Esophagus squamous epithelium (tissue), 5 donors: Measurements from ENCODE around the gene GRAMD2B. TPM values are rescaled to one million over a fixed set of nuclear protein-coding genes. Genes with fewer than 3 reads are reported as not detected.

Experiments used
- DNase-seq: peaks from one replicate; lab custom pipeline; 2025; lab: John Stamatoyannopoulos, UW
- H3K27ac ChIP-seq, 4 donors: fragments of 200-600 bp; sonication (generic); one replicate each; pipeline ENCODE4 v1.5.1; 2016 to 2019; ENCODE audit warnings: mild to moderate bottlenecking in 1 of 4
- H3K27me3 ChIP-seq, 4 donors: fragments of 200-600 bp; sonication (generic); 1 replicate in 3 of 4; 2 replicates in 1 of 4; pipeline versions ENCODE4 v1.5.1 to v1.6.0; 2017 to 2021; ENCODE audit warnings: antibody characterized with exemption in 1 of 4
- H3K36me3 ChIP-seq, 3 donors: fragments of 200-600 bp; sonication (generic); one replicate each; pipeline ENCODE4 v1.5.1; 2016 to 2019
- H3K4me1 ChIP-seq, 3 donors: fragments of 200-600 bp; sonication (generic); one replicate each; pipeline ENCODE4 v1.5.1; 2017 to 2019
- H3K4me3 ChIP-seq, 4 donors: fragments of 200-600 bp; sonication (generic); 1 replicate in 3 of 4; 2 replicates in 1 of 4; pipeline ENCODE4 v1.5.1; 2016 to 2019; ENCODE audit warnings: mild to moderate bottlenecking in 2 of 4, moderate library complexity in 1 of 4
- H3K9me3 ChIP-seq, 3 donors: fragments of 200-600 bp; sonication (generic); one replicate each; pipeline ENCODE4 v1.5.1; 2016 to 2019
- POLR2A ChIP-seq, 4 donors: fragments of 450-650 bp; IDR thresholded peaks; one replicate each; pipeline ENCODE4 v1.6.1; 2017; ENCODE audit warnings: antibody characterized with exemption in 4 of 4, mild to moderate bottlenecking in 4 of 4, moderate library complexity in 3 of 4
- WGBS, 2 donors: methylation state at CpG; one replicate each; pipeline ENCODE4 v1.1.5; 2018; 5-methylcytosine and 5-hydroxymethylcytosine counted together
- intact Hi-C: fragments of 100-400 bp; cut with DNase I; formaldehyde crosslinking; loops from one replicate; pipeline ENCODE4 v1.15.0; 2022
- total RNA-seq, 4 donors: library from RNA; depleted of rRNA; stranded (reverse); fragments of >200 nt; gene quantifications; one replicate each; pipeline ENCODE4 v1.1.0, GENCODE V29; 2016
- TF ChIP-seq, protein P1 (sequence below), 6 experiments: fragments of 450-650 bp in 4 of 6; fragments of 200-600 bp in 2 of 6; sonication (generic) in 2 of 6; IDR thresholded peaks; one replicate each; pipeline ENCODE4 v1.5.1; 2016 to 2019; ENCODE audit warnings: antibody characterized with exemption in 6 of 6, mild to moderate bottlenecking in 4 of 6, moderate library complexity in 4 of 6
- donor health status: DM: yes; HTN: yes; CAD: no.

The GRAMD2B gene
- total RNA-seq, 4 donors from 2014 or later = 10.2 to 29.0 (median 15.8) TPM

DNA sequence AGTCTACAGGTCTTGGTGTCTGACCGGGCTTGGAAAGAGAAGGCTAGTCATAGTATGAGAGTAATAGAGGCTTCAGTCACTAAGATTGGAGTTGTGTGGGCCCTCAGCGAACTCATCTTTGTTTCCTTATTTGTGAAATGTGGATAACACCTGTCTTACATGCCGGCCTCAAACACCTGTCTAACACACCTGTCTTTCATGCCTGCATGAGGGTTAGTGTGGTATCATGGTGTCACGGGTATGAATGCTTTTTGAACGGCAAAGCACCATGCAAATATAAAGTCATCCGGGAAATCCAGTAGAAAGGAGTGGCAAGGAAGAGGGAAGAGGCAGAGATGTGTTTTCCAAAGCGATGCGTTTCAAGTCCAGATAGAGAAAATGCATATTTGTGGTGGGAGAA, 25.5 kb downstream of the GRAMD2B start:
- 79 to 83% methylated on average over 8 of the region's 8 CpGs for WGBS, 2 donors
- H3K27me3 ChIP-seq = no peaks in the 10 kb centered on the region
- H3K4me1 ChIP-seq = peaks cover 0 to 38% (median 0%) of the 10 kb centered on the region in 3 donors
- intact Hi-C loops = no loop called here
- peaks cover 0 to 29% (median 0%) of the 10 kb centered on the region in 3 donors for H3K36me3 ChIP-seq
- no peak for DNase-seq
- H3K27ac ChIP-seq = no peak overlapping the region
- H3K4me3 ChIP-seq = no peak overlapping the region
- TF ChIP-seq, protein P1, sequence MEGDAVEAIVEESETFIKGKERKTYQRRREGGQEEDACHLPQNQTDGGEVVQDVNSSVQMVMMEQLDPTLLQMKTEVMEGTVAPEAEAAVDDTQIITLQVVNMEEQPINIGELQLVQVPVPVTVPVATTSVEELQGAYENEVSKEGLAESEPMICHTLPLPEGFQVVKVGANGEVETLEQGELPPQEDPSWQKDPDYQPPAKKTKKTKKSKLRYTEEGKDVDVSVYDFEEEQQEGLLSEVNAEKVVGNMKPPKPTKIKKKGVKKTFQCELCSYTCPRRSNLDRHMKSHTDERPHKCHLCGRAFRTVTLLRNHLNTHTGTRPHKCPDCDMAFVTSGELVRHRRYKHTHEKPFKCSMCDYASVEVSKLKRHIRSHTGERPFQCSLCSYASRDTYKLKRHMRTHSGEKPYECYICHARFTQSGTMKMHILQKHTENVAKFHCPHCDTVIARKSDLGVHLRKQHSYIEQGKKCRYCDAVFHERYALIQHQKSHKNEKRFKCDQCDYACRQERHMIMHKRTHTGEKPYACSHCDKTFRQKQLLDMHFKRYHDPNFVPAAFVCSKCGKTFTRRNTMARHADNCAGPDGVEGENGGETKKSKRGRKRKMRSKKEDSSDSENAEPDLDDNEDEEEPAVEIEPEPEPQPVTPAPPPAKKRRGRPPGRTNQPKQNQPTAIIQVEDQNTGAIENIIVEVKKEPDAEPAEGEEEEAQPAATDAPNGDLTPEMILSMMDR (IDR thresholded peaks at IDR 0.05) = no peak
- no peak for TF ChIP-seq POLR2A (IDR thresholded peaks at IDR 0.05)
- no peaks in the 10 kb centered on the region for H3K9me3 ChIP-seq

GRCh38 chr5:126449751-126450271, 26.6 kb downstream of the GRAMD2B start:
- peak overlapping the region in 3 of 4 donors; percentile 9 to 16 (median 12) for H3K4me3 ChIP-seq
- peaks cover 0 to 38% (median 0%) of the 10 kb centered on the region in 3 donors for H3K4me1 ChIP-seq
- H3K27ac ChIP-seq = peak overlapping the region; percentile 20 to 83 (median 65)
- TF ChIP-seq, protein P1 (IDR thresholded peaks at IDR 0.05) = no peak
- peak in 2 of 4 donors; percentile 21 to 51 for TF ChIP-seq POLR2A (IDR thresholded peaks at IDR 0.05)
- intact Hi-C loops = no loop called here
- H3K27me3 ChIP-seq = no peaks in the 10 kb centered on the region
- no peak for DNase-seq
- 15 to 32% methylated on average over 8 of the region's 8 CpGs for WGBS, 2 donors
- no peaks in the 10 kb centered on the region for H3K9me3 ChIP-seq
- H3K36me3 ChIP-seq = peaks cover 0 to 25% (median 0%) of the 10 kb centered on the region in 3 donors

- Histone ChIP-seq H3K4me3 (peak overlapping the region in 2 of 4 donors; percentile 9 to 16), H3K36me3 (peaks cover 0 to 20% (median 0%) of the 10 kb centered on the region in 3 donors), H3K9me3 (no peaks in the 10 kb centered on the region), H3K27me3 (no peaks in the 10 kb centered on the region), H3K27ac (peak overlapping the region; percentile 20 to 83 (median 65)), H3K4me1 (peaks cover 0 to 38% (median 0%) of the 10 kb centered on the region in 3 donors)
- intact Hi-C loops = no loop called here
- TF ChIP-seq, protein P1 (IDR thresholded peaks at IDR 0.05) = no peak
- no peak for TF ChIP-seq POLR2A (IDR thresholded peaks at IDR 0.05)
- no peak for DNase-seq
- 78 to 85% methylated on average over 5 of the region's 5 CpGs for WGBS, 2 donors
These were observed 27.1 kb downstream of the GRAMD2B start for GRCh38 chr5:126450346-126450745.

DNA sequence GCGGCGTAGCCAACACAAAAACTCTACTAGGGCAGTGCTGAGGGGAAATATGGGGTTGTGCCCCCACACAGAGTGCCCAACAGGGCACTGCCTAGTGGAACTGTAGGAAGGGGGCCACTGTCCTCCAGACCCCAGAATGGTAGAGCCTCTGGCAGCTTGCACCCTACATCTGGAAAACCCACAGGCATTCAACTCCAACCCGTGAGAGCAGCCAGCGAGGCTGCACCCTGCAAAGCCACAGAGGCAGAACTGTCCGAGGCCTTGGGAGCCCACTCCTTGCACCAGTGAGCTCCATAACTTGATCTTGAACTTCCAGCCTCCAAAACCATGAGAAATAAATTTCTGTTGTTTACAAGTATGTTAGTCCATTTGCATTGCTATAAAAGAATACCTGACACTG, 27.7 kb downstream of the GRAMD2B start:
- Histone ChIP-seq H3K9me3 (no peaks in the 10 kb centered on the region), H3K27me3 (no peaks in the 10 kb centered on the region), H3K36me3 (peaks cover 0 to 15% (median 0%) of the 10 kb centered on the region in 3 donors), H3K27ac (peak overlapping the region in 1 of 4 donors; percentile 83), H3K4me1 (peaks cover 0 to 35% (median 0%) of the 10 kb centered on the region in 3 donors), H3K4me3 (no peak overlapping the region)
- no peak for TF ChIP-seq POLR2A (IDR thresholded peaks at IDR 0.05)
- TF ChIP-seq, protein P1 (IDR thresholded peaks at IDR 0.05) = no peak
- DNase-seq = no peak
- intact Hi-C loops = no loop called here
- 71 to 72% methylated on average over 5 of the region's 5 CpGs for WGBS, 2 donors

- WGBS, 2 donors = 79 to 100% methylated on average over 1 of the region's 1 CpG
These were observed 29.3 kb downstream of the GRAMD2B start for GRCh38 chr5:126452477-126452876.

More at GRCh38 chr5:126452477-126452876, 29.3 kb downstream of the GRAMD2B start:
- TF ChIP-seq, protein P1 (IDR thresholded peaks at IDR 0.05) = no peak
- no peak for TF ChIP-seq POLR2A (IDR thresholded peaks at IDR 0.05)
- intact Hi-C loops = no loop called here
- Histone ChIP-seq H3K36me3 (peaks cover 0 to 19% (median 0%) of the 10 kb centered on the region in 3 donors), H3K27ac (no peak overlapping the region), H3K4me3 (no peak overlapping the region), H3K27me3 (no peaks in the 10 kb centered on the region), H3K4me1 (peaks cover 0 to 23% (median 0%) of the 10 kb centered on the region in 3 donors), H3K9me3 (no peaks in the 10 kb centered on the region)
- no peak for DNase-seq
